LoVo (cell line): Measurements from ENCODE around the gene SLIT3.

Source experiments
- DNase-seq: peaks from one replicate; pipeline ENCODE4 v3.0.0-alpha.2; 2016; ENCODE audit warnings: low spot score

Gene SLIT3

GRCh38 chr5:169029661-169030274, 271.2 kb downstream of the SLIT3 start:
- no peak for DNase-seq

GRCh38 chr5:169029037-169029436, 271.9 kb downstream of the SLIT3 start:
- DNase-seq = no peak

- DNase-seq = no peak
Measured at GRCh38 chr5:169027501-169028061, 273.4 kb downstream of the SLIT3 start.

GRCh38 chr5:169025491-169025890, 275.4 kb downstream of the SLIT3 start:
- DNase-seq = no peak

GRCh38 chr5:169024421-169024820, 276.5 kb downstream of the SLIT3 start:
- no peak for DNase-seq

- DNase-seq = no peak
Measured at GRCh38 chr5:169022718-169023117, 278.2 kb downstream of the SLIT3 start.

GRCh38 chr5:169020102-169020501, 280.8 kb downstream of the SLIT3 start:
- no peak for DNase-seq

- no peak for DNase-seq
Measured at GRCh38 chr5:169018925-169019324, 282.0 kb downstream of the SLIT3 start.

GRCh38 chr5:169015991-169016390, 284.9 kb downstream of the SLIT3 start:
- DNase-seq = no peak

GRCh38 chr5:169013846-169014245, 287.1 kb downstream of the SLIT3 start:
- no peak for DNase-seq

GRCh38 chr5:169013208-169013728, 287.7 kb downstream of the SLIT3 start:
- no peak for DNase-seq

- no peak for DNase-seq
Measured at GRCh38 chr5:169012450-169012849, 288.5 kb downstream of the SLIT3 start.

- no peak for DNase-seq
Measured at GRCh38 chr5:169011451-169011850, 289.5 kb downstream of the SLIT3 start.

GRCh38 chr5:169011009-169011408, 289.9 kb downstream of the SLIT3 start:
- no peak for DNase-seq

- DNase-seq = no peak
Measured at GRCh38 chr5:169009123-169009522, 291.8 kb downstream of the SLIT3 start.

- DNase-seq = peak; percentile 25
Measured at GRCh38 chr5:169006842-169007790, 293.8 kb downstream of the SLIT3 start.

- no peak for DNase-seq
Measured at GRCh38 chr5:169004551-169004950, 296.4 kb downstream of the SLIT3 start.

- no peak for DNase-seq
Measured at GRCh38 chr5:169003721-169004541, 297.0 kb downstream of the SLIT3 start.

GRCh38 chr5:169002953-169003555, 297.9 kb downstream of the SLIT3 start:
- no peak for DNase-seq

GRCh38 chr5:169001394-169001793, 299.5 kb downstream of the SLIT3 start:
- no peak for DNase-seq

GRCh38 chr5:168995024-168995423, 305.9 kb downstream of the SLIT3 start:
- DNase-seq = no peak
